Measurements from ENCODE around the gene HDAC4. TPM values are rescaled to one million over a fixed set of nuclear protein-coding genes. Genes with fewer than 3 reads are reported as not detected.
A peak's percentile ranks its signal among the peaks of the same experiment; 100 is the strongest.

Gene HDAC4
- total and polyA plus RNA-seq, 12 donors: 3.7 to 40.0 (median 25.5) TPM

GRCh38 chr2:239249048-239249447 is 151.8 kb downstream of the HDAC4 start:
- intact Hi-C loops (cut with DNase I): no loop called here
- WGBS, 2 donors: 87 to 90% methylated on average over 17 of the region's 17 CpGs
- H3K4me1 ChIP-seq: peaks cover 17 to 87% (median 77%) of the 10 kb centered on the region in 9 donors
- no peaks in the 10 kb centered on the region for H3K27me3 ChIP-seq
- no peaks in the 10 kb centered on the region for H3K9me3 ChIP-seq
- peak overlapping the region in 3 of 10 donors; percentile 45 to 86 (median 54) for H3K27ac ChIP-seq
- no peak for DNase-seq
- no peak overlapping the region for H3K4me3 ChIP-seq
- H3K36me3 ChIP-seq: no peaks in the 10 kb centered on the region
- no peak for TF ChIP-seq CTCF (IDR thresholded peaks at IDR 0.05)
- no peak for ATAC-seq

- no peak for TF ChIP-seq CTCF (IDR thresholded peaks at IDR 0.05)
- H3K27ac ChIP-seq: no peak overlapping the region
- peaks cover 17 to 78% (median 68%) of the 10 kb centered on the region in 9 donors for H3K4me1 ChIP-seq
- DNase-seq (no peak), ATAC-seq (no peak)
- no peaks in the 10 kb centered on the region for H3K9me3 ChIP-seq
- no peaks in the 10 kb centered on the region for H3K36me3 ChIP-seq
- WGBS, 2 donors: 96 to 97% methylated on average over 30 of the region's 31 CpGs
- H3K27me3 ChIP-seq: no peaks in the 10 kb centered on the region
- no peak overlapping the region for H3K4me3 ChIP-seq
- intact Hi-C loops (cut with DNase I): no loop called here
These were observed 153.2 kb downstream of the HDAC4 start for GRCh38 chr2:239247401-239248245.

GRCh38 chr2:239246723-239247122 is 154.1 kb downstream of the HDAC4 start:
- Histone ChIP-seq H3K9me3 (no peaks in the 10 kb centered on the region), H3K4me1 (peaks cover 10 to 77% (median 62%) of the 10 kb centered on the region in 9 donors), H3K27ac (peak overlapping the region in 2 of 10 donors; percentile 32 to 66), H3K27me3 (no peaks in the 10 kb centered on the region), H3K36me3 (no peaks in the 10 kb centered on the region), H3K4me3 (no peak overlapping the region)
- ATAC-seq (peak in 2 of 8 donors; percentile 42 to 47), DNase-seq (no peak)
- TF ChIP-seq CTCF (IDR thresholded peaks at IDR 0.05): no peak
- intact Hi-C loops (cut with DNase I): no loop called here
- WGBS, 2 donors: 78 to 82% methylated on average over 11 of the region's 11 CpGs

- Histone ChIP-seq H3K4me1 (peaks cover 10 to 77% (median 62%) of the 10 kb centered on the region in 9 donors), H3K9me3 (no peaks in the 10 kb centered on the region), H3K36me3 (no peaks in the 10 kb centered on the region), H3K27ac (peak overlapping the region in 7 of 10 donors; percentile 21 to 66 (median 32)), H3K27me3 (no peaks in the 10 kb centered on the region), H3K4me3 (peak overlapping the region in 1 of 10 donors; percentile 3)
- WGBS, 2 donors: 52 to 55% methylated on average over 41 of the region's 41 CpGs
- intact Hi-C loops (cut with DNase I): no loop called here
- DNase-seq: no peak
- no peak for TF ChIP-seq CTCF (IDR thresholded peaks at IDR 0.05)
- ATAC-seq: peak in 7 of 8 donors; percentile 10 to 57 (median 39)
These were observed 154.7 kb downstream of the HDAC4 start for GRCh38 chr2:239245872-239246721.
